HCT116 (cell line): Measurements from ENCODE around the gene DEPDC5.
A peak's percentile ranks its signal among the peaks of the same experiment; 100 is the strongest.

ENCODE experiments used
- CTCF ChIP-seq, 3 experiments: fragments of 200-600 bp in 1 of 3; sonication (generic) in 1 of 3; IDR thresholded peaks in 2 of 3; conservative IDR thresholded peaks in 1 of 3; 2 replicates each; pipeline ENCODE4 v1.5.1; 2012 to 2017; ENCODE audit warnings: low read depth in 2 of 3, low read length in 2 of 3, antibody characterized with exemption in 1 of 3, borderline replicate concordance in 1 of 3, control low read depth in 1 of 3, mild to moderate bottlenecking in 1 of 3, mixed read lengths in 1 of 3, mixed run types in 1 of 3, moderate library complexity in 1 of 3; ENCODE audit not compliant: insufficient read depth in 1 of 3
- JUND ChIP-seq: IDR thresholded peaks from 2 replicates; pipeline ENCODE4 v1.6.1; 2012
- POLR2A ChIP-seq: IDR thresholded peaks from 2 replicates; pipeline ENCODE4 v1.7.0; 2011; ENCODE audit warnings: borderline replicate concordance; ENCODE audit not compliant: insufficient read depth, insufficient read length; ENCODE audit errors: extremely low read depth
- RAD21 ChIP-seq: IDR thresholded peaks from 2 replicates; pipeline ENCODE4 v1.6.1; 2012; ENCODE audit warnings: low read depth, mild to moderate bottlenecking
- REST ChIP-seq: IDR thresholded peaks from 2 replicates; pipeline ENCODE4 v1.6.1; 2012; ENCODE audit warnings: low read depth
- TCF7L2 ChIP-seq: IDR thresholded peaks from 2 replicates; pipeline ENCODE4 v1.7.0; 2011; ENCODE audit warnings: borderline replicate concordance, inconsistent platforms; ENCODE audit not compliant: insufficient read depth, insufficient read length; ENCODE audit errors: extremely low read depth

GRCh38 chr22:31846161-31847115 lies 92.6 kb downstream of the DEPDC5 start:
- peak in 2 of 3 experiments; percentile 57 to 60; a peak in 4 of 6 replicates for TF ChIP-seq CTCF (IDR thresholded peaks at IDR 0.05 in 2 of 3, conservative IDR thresholded peaks at IDR 0.05 in 1 of 3; ENCODE audit: borderline replicate concordance in 1 of 3, insufficient read depth in 1 of 3, low read depth in 2 of 3, low read length in 2 of 3)
- TF ChIP-seq JUND, result no peak
- peak; percentile 16; the same call in 1 of the 2 replicates for TF ChIP-seq RAD21
- TF ChIP-seq POLR2A, result no peak
- no peak for TF ChIP-seq REST
- no peak for TF ChIP-seq TCF7L2
